HG03135 (cell line): Measurements from ENCODE around the gene DTL.

Source experiments
- ATAC-seq: cut with Tn5 transposase; IDR thresholded peaks from one replicate; pipeline ENCODE4 v1.9.1; 2021; ENCODE audit warnings: mild to moderate bottlenecking, moderate library complexity; ENCODE audit not compliant: unreplicated experiment

DTL gene

DNA sequence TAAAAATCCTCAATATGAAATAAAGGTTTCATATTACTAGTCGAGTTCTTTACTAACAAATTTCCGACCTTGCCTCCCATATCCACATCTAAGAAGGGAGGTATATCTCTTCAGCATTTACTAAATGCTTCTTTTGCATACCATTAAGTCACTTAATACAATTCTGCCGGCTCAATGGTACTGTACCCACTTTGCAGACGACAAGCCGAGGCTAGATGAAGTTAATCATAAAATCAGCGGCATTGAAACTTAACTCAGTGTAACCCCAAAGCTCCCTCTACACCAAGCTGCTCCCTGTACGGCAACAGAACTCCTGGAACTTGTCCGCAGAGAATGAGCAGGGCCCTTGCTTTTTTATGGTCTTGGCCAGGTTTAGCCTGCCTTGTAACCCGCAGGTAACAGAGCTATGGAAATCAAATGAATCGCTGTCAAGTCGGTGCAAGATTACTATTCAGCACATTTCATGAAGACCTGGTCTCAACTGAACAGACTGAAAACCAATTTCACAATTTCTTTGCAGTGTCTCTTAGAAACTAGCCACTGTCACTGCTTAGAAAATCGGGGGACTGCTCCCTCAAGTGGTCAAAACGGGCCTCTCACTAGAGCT is 929 bp upstream of the DTL start:
- peak; percentile 4 for ATAC-seq

DNA sequence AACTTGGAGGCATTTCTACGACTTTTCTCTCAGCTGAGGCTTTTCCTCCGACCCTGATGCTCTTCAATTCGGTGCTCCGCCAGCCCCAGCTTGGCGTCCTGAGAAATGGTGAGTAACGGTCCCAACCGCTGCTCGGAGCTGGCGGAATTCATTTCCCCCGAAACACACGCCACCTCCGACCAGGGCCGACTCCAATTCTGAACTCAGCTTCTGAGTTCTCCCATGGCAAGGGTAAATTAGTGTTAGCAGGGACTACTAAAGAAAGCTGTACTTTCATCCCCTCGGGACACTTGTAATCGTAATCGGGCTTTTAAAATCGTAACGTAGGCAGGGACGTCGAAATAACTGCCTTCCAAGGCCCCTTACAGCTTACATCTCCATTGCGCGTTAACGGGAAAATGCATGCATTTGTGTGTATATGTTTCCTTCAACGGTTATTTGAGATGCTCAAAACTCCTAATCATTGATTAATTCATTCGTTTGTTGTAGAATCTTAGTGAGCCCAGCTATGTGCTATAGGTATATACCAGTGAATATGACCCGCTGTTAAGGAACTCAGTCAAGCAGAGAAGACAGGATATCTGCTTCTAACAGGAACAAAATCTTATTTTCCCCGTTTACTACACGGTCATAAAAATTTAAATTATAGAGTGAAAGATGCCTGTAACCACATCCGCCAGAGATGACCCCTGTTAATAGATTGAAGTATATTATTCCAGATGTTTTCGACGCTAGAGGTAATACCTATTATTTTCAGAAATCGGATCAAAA is 472 bp downstream of the DTL start:
- peak; percentile 11 for ATAC-seq

DNA sequence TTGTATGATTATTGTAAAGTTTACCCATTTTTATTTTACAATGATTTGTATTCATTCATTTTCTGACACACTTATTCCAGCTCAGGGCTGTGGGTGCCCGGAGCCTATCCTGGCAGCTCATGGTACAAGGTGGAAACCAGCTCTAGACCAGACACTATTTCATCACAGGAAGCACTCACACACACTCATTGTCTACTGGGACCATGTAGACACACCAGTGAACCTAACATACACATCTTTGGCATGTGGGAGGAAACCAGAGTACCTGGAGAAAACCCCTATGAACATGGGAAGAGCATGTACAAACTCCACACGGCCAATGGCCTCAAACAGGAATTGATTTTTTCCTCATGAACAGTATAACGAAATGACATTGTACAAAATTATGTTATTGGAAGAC is 2.4 kb downstream of the DTL start:
- no peak for ATAC-seq

DNA sequence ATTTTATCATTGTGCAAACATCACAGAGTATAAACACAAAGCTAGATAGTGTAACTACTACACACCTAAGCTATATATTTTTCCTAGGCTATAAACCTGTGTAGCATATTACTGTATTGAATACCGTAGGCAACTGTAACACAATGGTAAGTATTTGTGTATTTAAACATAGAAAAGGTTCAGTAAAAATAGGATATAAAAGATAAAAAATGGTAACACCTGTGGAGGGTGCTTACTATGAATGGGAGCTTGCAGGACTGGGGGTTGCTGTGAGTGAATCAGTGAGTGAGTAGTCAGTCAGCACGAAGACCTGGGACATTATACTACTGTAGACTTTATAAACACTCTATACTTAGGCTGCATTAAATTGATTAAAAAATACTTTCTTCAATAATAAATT is 4.1 kb downstream of the DTL start:
- ATAC-seq: no peak

GRCh38 chr1:212040629-212041412 is 5.3 kb downstream of the DTL start:
- no peak for ATAC-seq

GRCh38 chr1:212042436-212042835 is 6.9 kb downstream of the DTL start:
- ATAC-seq: no peak

DNA sequence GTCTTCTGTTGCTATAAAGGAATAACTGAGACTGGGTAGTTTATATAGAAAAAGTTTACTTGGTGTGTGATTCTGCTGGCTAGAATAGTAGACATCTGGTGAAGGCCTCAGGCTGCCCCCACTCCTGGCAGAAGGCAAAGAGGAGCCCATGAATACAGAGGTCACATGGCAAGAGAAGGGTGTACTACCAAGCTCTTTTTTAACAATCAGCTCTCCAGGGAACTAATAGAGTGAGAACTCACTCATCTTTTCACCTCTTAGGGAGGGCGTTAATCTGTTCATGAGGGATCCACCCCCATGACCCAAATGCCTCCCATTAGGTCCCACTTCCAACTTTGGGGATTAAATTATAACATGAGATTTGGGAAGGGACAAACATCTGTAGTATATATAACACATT is 9.3 kb downstream of the DTL start:
- ATAC-seq: no peak

DNA sequence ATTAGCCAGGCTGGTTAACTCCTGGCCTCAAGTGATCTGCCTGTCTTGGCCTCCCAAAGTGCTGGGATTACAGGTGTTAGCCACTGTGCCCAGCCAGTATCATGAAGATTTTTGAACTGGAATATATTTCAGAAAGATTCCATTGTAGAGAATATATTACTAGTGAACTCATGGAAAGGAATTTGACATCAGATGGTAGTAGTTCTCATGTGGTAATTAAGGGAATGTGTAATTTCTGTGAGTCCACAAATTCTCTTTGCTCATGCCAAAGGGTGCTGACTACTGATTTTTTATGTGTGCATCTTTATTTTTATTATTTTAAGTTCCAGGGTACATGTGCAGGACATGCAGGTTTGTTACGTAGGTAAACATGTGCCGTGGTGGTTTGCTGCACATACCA is 10.4 kb downstream of the DTL start:
- ATAC-seq: no peak

DNA sequence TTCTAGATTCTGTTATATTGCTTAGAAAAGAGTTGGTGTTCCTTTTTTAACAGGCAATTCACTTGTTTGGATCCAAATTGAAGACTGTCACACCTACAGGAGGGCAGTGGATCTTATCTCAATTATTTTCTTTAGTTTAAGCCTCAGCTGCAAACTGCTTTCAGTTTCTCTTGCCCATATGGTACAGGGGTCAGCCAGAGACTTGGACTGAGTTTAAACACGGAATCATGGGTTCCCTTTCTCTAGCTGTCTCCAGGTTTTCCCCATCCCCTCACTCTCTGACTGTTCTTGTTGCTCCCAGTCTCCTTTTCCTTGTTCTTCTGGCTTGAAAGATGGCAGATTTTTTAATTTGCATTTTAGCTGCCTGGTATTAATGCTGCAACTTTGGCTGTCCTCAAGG is 18.4 kb downstream of the DTL start:
- no peak for ATAC-seq

DNA sequence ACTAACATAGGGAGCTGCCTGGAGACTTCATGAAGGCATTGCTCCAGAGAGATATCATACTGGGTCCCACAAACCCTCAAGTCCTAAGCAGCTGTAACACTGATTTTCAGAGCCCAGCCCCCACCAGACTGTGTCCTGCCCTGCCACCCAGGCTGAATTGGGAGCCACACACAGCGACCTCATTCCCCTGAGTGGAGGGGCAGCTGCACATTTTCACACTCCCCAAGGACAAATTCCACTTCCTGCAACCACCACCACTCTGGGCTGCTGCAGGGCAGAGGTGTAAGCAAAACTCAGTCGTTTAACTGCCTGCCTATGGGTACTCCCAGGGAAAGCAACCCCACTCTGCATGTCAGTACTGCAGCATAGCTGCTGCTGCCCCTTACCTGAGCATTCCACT is 19.8 kb downstream of the DTL start:
- ATAC-seq: no peak

DNA sequence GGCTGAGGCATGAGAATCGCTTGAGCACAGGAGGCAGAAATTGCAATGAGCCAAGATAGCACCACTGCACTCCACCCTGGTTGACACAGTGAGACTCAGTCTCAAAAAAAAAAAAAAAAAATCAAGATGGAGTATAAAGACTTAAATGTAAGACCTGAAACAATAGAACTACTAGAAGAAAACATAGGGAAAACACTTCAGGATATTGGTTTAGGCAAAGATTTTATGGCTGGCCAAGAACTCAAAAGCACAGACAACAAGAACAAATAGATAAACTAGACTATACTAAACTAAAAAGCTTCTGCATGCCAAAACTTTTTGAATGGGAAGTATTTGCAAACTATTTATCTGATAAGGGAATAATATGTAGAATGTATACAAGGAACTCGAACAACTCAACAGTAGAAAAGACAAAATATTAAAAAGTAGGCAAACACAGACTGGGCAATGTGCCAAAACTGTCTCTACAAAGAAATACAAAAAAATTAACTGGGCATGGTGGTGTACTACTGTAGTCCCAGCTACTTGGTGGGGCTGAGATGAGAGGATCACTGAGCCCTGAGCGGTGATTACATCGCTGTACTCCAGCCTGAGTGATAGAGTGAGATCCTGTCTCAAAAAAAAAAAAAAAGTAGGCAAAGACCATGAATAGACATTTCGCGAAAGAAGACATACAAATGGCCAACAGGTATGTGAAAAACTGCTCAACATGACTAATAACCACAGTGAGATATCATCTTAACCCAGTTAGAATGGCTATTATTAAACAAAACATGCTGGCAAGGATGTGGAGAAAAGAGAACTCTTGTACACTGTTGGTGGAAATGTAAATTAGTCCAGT is 25.3 kb downstream of the DTL start:
- ATAC-seq: no peak

DNA sequence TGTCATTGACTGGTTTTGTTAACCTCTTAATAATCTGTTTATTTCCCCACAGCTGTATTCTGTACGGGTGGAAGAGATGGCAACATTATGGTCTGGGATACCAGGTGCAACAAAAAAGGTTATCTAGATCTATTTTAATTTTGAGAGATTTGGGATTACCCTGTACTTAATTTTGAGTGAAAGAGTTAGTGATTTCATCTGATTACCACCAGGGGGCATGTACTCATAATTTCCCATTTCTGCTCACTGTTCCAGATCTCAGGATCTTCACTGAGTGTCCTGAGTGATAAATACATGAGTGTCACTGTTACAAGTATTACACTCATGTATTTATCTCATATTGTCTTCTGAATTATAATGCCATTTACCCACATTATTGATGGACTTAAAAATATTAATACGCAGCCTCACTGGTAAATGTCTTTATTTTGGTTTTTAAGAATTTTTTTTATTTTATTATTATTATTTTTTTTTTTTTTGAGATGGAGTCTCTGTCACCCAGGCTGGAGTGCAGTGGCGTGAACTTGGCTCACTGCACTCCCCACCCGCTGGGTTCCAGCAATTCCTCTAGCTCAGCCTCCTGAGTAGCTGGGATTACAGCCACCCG is 27.4 kb downstream of the DTL start:
- no peak for ATAC-seq

GRCh38 chr1:212067787-212068186 is 32.2 kb downstream of the DTL start:
- no peak for ATAC-seq

DNA sequence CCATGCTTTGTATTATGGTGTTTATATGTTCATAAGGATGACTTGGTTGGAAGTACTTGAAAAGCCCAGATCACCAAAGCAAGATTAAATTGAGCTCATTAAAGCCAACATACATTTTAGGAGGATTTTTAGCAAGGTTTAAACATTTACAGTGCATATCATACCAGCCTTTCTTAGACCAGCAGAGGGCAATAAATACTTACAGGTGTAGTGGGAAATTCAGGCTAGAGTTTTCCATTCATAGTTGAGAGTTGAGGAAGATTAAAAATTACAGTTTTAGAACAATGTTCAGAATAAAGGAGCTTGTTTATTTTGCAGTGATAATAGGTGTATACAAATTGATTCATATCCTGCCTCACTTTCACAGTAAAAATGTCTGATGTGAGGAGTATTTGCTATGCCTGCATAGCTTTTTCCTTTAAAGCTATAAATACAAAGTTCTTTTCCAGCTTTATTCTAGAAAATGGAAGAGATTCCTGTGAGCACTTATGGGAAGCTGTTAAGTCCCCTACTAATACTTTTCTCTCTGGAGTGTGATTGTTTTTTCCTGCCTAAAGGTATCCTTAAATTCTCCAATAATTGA is 35.3 kb downstream of the DTL start:
- ATAC-seq: no peak

GRCh38 chr1:212072047-212072446 is 36.5 kb downstream of the DTL start:
- no peak for ATAC-seq

- no peak for ATAC-seq
Observed at GRCh38 chr1:212073490-212073889, 37.9 kb downstream of the DTL start.

DNA sequence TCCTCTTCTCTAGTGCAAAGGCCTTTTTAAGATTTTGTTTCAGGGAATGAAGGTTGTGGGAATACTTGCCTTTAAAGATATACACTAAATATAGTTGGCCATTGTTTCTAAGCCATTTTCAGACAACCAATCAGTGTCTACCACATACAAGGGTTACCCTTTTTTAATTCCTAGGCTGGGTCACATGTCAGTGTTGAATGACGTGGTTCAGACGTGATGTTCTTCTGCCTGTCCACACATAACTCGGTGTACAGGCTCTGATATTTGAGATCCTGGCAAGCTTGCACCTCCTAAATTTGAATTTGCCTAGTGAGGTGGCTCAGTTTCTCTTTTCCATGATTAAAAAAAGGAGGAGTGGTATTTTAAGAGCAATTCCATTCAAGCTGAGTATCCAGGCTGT is 38.8 kb downstream of the DTL start:
- no peak for ATAC-seq

- no peak for ATAC-seq
Observed at GRCh38 chr1:212074856-212075255, 39.3 kb downstream of the DTL start.

GRCh38 chr1:212077028-212077427 is 41.5 kb downstream of the DTL start:
- no peak for ATAC-seq

DNA sequence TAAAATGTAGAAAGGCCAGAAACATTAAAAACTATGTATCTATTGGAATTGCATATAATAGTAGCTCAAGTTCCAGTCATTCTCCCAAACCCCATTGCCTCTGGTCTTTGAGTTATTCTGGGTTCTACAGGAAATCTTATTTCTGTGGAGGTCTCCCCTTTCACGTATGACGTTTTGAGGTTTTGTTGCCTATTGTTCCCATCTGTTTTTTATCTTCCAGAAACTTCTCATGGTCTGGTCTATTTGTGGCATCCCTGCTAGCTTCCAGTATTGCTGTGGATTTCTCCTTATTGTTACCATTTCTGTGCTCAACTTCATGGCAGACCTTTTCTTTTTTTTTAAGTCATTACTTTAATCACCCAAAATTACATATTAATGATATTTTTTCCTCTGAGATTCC is 43.3 kb downstream of the DTL start:
- ATAC-seq: no peak
